HG03045 (cell line): ENCODE measurements around the gene PRRT3.

Source experiments
- ATAC-seq: cut with Tn5 transposase; IDR thresholded peaks from one replicate; pipeline ENCODE4 v1.9.1; 2021; ENCODE audit warnings: mild to moderate bottlenecking, moderate library complexity; ENCODE audit not compliant: unreplicated experiment

Gene PRRT3

DNA sequence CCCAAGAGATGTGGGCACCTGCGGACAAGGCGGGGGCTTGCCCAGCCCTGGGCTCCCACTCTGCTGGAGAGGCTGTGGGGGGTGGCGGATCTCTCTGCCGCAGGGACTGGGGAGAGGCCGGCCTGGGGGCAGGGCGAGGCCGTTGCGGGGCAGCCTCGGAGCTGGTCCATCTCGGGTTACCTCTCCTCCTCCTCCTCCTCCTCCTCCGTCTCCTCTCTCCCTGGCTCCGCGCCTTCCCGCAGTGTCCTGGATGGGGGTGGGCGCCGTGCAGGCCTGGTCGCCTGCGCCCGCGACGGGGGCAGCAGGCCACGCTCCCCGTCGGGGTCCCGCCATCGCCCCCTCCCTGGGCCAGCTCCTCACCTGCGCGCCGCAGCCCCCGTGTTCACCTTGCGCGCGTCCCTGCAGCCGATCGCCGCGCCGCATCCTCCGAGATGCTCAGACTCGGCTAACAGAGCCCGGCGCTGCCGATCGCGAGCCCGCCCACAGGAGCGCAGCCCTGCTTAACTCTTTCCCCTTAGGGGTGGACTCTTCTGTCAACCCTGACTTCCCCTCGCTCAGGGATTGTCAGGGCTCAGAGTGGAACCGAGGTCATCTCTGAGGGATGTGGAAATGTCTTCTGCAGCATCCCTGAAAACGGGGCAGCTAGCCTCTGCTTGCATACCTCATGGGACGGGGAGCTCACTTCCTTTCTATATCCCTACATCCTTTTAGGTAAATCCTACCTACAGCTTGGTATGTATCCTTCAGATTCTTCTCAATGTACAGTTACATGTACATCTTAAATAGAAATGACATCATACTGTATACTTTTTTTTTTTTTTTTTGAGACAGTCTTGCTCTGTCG is at the start of gene PRRT3:
Gene PRRT3, minus strand, starts transcription at position 447 of the 844 bp plus-strand sequence. CDS start 2,293 bp downstream, outside the sequence.
- ATAC-seq, result peak; percentile 69

DNA sequence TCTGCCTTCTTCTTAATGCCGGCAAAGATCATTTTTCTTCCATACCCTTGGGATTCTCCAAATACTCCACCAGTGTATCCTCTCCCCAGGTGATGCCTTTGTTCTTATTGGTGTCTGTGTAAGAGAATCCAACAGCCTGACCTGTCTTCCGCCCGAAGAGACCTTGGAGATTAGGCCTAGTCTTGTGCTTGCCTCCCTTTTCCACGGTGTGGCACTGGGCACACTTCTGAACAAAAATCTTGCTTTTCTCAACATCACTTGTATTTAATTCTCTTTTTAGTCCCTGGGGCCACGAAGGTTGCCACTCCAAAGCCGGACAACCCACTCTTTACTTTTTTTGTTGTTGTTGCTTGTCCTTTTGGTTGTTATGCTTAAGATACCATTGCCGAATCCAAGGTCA is 48.5 kb upstream of the PRRT3 start:
- no peak for ATAC-seq

DNA sequence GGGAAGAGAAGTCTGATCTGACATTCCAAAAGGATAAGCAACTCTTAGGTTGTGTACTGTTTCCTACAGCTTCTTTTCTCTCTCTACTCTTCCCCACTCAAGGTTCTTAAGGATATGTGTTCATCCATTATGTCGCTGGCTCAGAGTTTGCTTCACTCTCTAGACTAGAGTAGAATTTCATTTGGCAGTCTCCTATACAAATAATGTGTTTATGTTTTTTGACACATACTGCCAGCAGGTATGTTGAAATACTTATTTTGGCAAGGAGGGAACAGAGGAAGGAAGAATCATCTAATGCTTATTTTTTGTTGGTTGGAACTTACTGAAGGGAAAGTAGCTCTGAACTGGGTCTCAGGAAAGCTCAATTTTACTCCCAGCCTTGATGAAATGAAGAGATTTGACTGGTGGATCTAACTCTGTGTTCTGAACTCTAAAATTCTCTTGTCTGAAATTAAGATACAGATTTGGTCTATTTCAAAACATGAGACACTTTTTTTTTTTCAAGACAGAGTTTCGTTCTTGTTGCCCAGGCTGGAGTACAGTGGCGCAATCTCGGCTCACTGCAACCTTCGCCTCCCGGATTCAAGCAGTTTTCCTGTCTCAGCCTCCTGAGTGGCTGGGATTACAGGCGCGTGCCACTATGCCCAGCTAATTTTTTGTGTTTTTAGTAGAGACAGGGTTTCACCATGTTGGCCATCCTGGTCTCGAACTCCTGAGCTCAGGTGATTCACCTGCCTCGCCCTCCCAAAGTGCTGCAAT is 42.1 kb upstream of the PRRT3 start:
- ATAC-seq, result no peak

DNA sequence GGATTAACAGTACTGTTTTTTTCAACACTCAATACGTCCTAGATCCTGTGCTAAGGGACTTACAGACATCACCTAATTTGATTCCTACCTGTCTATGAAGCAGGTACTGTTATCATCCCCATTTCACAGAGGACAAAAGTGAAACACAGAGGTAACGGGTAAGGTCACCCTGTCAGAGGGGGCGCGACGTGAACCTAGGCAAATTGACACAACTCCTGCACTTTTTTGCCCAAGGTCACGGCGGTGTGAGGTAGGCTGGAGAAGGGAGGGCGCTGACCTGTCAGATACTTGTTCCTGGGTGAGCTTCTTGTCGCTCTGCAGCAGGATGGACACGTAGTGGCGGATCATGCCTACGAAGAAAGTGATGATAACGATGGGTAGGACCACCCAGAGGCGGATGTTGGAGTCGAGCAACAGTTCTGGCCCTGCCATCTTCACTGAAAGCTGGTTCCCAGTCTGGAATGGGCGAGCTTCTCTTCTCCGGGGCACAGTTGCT is 34.1 kb upstream of the PRRT3 start:
- peak; percentile 26 for ATAC-seq

DNA sequence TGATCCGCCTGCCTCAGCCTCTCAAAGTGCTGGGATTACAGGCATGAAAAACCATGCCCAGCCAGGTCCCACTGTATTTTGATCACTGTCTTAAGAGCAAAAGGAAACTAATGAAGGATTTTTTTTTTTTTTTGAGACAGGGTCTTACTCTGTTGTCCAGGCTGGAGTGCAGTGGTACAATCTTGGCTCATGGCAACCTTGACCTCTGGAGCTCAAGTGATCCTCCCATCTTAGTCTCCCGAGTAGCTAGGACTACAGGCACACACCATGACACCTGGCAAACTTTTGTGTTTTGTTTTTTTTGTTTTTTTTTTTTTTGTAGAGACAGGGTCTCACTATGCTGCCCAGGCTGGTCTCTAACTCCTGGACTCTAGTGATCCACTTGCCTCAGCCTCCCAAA is 28.0 kb upstream of the PRRT3 start:
- no peak for ATAC-seq

DNA sequence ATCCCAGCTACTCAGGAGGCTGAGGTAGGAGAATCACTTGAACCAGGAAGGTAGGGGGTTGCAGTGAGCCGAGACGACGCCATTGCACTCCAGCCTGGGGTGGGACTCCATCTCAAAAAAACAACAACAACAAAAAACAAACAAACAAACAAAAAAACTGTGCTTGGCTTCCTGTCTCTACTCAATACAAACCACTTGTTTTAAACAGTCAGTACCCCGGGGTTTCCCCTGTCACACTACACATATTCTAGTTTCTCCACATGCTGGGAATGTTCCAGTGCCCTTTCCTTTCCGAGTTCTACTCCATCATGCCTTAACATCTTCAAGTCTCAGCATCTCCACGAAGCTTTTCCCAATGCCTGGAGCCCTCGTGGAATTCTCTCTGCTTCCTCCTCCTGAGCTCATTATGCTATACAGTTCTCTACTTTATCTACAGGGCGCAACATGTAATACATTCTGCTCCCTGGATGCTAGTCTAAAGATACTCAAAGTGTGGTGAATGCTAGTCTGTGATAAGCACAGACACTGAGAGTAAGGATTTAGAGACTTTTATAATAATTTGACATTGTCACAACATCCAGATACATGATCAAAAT is 26.6 kb upstream of the PRRT3 start:
- no peak for ATAC-seq

DNA sequence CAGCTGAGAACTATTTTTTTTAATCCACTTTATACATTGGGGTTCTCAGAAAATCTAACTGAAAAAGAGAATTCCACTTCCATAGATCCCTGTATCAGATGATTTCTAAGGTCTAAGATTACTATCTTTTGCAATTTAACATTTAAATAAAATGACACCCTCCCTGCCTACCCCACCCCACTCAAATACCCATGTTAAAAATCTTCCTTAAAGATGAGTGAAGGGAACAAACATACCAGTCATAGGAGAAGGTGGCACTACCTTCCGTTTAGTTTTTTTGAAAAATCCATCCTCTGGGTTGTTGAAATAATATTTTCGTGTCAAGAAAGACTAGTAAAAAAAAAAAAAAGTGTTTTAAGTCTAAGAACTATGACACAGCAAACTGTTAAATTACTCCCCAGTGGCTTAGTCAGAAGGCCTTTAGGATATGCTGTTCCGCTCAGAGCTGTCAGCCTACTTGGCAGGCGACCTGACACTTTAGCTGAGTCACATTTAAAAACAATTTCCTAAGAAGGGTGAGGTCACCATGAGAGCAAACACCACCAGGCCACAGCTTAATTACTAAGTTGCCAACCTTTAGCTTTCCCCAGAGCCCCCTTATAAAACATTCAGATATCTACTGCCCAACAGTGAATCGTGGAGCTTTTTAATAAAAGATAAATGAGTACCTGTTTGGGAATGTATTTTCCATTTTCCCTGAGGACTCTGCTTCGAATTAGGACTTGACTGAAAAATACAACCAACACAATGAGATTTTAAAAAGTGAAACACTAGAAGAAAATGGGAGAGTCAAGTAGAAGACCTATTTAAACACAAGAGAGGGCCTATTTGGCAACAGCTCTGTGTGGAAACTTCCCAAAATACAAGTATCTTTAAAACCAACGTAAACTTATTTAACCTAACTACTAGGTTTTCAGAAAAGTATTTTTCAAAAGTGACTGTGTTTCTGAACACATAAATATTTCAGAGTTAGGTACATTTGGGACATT is 24.8 kb upstream of the PRRT3 start:
- ATAC-seq, result no peak

DNA sequence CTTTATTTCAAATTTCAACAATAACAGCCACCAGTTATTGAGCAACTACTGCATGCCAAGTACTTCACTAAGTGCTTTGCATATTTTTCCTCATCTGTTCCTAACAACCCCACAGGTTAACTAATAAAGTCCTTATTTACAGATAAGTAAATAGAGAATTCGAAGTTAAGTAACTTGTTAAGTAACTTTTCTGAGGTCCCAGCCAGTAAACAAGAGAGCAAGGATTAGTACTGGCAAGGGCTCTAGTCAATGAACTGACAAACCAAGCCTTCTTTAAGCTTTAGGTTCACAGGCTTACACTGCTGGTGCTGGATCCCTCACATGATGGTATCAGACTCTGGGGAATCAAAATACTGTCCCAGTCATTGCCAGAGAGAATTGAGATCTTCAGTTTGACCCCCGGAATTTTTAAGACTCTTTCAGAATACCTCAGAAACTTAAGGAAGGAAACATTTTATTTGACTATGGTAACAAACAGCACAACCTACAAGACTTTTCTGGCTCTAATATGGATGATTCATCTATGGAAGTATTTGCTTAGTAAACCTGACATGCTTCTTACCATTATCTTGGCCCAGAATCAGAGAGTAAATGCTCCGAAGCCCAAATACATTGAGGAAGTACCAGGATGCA is 17.9 kb upstream of the PRRT3 start:
- no peak for ATAC-seq

DNA sequence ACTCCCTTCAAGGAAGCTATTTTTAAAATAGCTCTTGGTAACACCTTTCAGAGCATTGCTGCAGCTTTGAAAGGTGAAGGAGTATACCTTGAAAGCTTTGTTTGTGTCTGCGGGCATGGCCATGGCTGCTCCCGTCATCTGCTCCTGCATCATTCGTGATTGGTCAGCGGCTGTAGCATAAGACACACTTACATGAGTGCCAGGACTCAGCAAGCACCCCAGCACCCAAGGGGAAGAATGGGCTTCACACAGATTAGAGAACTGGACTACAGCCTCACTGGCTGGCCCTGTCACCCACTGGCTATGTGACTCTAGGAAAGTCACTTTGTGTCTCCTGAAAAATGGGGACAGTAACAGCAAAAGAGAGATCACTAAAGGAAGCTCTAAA is 17.4 kb upstream of the PRRT3 start:
- ATAC-seq, result no peak

DNA sequence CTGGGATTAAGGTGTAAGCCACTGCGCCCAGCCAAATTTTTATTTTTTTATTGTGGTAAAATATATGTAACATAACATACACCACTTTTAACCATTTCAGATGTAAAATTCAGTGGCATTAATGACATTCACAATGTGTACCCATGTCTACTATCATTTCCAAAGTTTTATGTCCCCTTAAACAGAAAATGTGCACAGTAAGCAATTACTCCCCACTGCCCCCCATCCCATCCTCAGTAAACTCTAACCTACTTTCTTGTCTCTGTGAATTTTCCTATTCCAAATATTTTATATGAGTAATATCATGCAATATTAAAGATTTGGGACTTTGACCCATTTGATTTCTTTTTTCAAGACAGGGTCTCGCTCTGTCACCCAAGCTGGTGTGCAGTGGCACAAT is 14.6 kb upstream of the PRRT3 start:
- no peak for ATAC-seq

DNA sequence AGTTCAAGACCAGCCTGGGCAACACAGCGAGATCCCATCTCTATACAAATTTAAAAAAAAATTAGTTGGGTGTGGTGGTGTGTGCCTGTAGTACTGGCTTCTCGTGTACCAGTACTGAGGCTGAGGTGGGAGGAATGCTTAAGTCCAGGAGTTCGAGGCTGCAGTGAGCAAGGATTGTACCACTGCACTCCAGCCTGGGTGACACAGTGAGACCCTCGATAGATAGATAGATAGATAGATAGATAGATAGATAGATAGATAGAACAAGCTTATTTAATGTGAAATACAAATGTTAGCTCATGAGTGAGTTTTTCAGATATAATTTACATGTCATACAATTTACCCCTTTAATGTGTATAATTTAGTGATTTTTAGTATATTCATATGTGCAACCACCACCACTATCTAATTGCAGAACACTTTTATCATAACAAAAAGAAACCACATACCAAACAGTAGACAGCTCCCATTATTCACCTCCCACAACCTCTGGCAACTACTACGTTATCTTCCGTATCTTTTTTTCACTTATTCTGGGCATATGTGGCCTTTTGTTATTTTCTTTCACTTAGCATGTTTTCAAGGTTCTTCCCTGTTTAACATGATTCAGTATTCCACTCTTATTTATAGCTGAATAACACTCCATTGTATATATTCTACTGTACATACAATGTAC is 13.1 kb upstream of the PRRT3 start:
- no peak for ATAC-seq

DNA sequence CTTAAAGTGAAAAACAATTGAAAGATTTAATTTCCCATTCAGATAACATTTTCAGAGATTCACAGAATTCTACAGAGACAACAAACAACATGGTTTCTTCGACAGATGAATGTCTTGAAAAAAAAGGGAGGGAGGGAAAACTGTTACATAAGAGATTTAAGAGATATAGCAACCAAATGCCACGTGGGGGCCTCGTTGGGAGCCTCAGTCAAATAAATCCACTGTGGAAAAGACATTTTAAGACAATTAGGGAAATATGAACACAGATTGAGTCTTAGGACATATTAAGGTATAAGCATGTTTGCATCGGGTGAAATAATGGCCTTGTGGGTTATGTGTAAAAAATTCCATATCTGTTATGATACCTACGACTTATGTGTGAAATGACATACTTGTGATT is 5.0 kb upstream of the PRRT3 start:
- no peak for ATAC-seq

DNA sequence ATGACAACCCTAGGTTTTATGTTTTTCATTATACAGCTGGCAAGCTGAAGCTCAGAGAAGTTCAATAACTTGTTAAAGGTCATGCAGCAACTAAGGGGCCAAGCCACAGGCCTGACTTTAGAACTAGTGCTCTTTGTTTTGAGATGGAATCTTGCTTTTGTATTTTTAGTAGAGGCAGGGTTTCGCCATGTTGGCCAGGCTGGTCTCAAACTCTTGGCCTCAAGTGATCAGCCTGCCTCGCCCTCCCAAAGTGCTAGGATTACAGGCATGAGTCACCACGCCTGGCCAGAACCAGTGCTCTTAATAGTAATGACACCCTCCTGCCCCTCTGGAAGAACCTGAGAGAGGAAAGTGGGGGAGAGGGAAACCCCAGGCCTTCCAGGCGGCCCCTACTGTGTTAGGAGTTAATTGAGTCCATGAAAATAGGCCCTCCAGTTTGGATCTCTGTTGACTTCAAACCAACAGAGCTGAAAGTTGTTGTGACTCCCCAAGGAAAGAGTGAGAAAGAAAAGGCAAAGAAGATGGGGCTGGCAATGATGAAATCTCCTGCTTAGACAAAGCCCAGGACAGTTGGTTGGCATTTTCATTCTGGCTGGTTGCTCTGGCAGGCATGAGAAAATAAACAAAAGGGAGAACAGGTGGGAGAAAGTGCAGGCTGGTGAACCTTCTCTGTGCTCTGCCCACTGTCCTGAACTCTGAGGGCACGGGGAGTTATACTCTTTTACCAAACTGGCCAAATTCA is 3.6 kb upstream of the PRRT3 start:
- no peak for ATAC-seq

DNA sequence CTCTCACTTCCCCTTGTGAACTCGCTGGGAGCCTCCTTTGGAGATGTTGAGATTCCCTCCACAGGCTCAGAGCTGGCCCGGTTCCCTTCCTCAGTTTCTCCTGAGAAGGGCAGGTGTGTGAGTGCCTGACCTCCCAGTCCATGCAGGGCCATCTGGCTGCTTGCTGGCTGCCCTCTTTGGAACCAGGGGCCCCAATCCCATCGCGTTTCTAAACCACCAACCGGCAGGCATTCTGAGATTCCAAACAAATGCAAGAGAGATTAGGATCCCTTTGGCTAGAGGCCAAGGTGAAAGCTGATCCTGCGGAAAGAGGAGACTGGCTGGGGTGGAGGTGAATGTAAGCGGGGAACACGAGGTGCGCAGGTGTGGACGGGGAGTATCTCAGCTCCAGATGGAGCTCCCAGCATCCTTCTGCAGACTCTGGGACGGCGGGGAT is 2.9 kb upstream of the PRRT3 start:
- no peak for ATAC-seq

DNA sequence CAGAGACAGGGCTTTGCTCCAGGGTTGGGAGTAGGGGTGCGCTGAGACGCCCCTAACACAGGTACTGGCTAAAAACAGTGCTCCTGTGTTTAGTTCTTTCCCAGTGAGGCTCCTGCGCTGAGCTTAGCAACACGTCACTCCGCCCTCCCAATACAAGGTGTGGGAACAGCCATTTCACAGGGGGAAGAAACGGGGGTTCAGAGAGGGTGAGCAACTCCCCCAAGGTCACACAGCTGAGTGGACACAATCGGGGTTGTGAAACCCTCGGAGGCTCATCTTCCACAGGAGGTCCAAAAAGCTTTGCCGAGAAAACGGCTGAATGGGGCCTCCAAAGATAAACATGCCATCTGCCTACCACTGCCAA is 628 bp downstream of the PRRT3 start:
- ATAC-seq, result no peak

DNA sequence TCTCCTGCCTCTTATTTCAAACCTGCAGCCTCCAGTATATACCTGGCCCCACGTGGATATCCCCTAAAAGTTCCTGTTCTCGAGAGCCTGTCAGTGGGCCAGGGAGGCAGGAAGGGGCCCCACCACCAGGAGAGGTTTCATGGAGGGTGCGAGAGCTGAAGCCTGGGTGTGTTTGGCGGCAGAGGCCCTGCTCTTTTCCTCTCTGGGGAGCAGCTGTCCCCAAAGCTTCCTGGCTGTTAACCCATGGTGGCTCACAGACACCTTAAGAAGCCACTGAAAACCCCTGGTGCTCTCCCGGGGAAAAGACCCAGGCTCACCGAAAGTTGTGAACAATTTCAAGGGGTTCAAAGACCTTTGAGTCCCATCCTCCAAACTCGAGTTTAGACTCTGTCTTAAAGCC is 1.1 kb downstream of the PRRT3 start:
- ATAC-seq, result no peak

DNA sequence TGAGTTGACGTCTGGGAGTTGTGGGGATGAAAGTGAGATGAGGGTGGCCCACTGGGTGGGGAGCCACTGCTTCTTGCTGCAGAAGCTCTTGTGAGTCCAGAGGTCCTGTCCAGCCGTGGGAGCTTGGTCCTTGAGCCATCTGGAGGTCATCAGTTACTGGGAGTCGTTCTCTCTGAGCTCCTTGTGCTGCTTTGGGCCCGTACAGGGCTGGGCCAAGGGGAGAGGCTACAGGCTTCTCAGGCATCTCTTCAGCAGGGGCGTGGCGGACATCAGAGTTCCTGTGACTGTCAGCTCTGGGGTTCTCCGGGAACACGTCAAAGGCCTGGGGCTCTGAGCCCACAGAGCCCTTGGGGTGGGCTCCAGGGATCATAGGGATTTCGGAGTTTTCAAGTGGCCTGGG is 2.6 kb downstream of the PRRT3 start:
- ATAC-seq, result no peak

DNA sequence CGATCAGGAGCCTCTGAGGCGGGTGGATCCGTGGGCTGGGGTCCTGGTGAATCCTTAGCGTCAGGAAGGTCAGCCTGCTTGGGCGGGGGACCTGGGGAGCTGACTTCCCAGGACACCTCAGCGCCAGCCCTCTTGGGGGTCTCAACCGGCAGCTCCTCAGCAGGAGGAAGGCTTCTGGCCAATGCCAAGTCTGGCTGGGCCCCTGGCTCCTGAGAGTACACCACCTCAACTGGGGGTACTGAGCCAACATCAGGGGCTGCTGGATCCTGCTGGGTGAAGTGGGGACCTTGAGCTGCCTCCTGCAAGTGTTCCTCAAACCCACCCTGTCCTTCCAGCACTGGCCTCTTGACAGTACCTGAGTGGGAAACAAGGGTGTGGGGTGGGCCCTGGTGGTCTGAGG is 3.1 kb downstream of the PRRT3 start:
- no peak for ATAC-seq

DNA sequence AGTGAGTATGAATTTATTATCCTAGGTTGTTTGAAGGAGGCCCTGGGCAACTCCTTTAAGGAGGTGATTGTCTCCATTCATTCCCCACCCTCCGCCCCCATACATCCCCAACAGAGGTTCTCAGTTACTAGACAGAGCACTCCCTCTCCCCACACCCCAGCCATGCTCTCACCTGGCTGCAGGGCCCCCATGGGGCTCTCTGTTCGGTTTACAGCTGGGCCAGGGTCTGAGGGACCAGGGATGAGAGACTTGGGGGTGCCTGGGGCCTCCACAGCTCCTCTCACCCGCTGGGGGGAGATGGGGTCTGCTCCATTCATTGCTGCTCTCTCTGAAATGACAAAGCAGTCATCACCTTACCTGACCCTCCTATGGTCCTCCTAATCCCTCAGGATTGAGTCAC is 3.6 kb downstream of the PRRT3 start:
- no peak for ATAC-seq
